ENCODE measurements around the gene OXGR1. TPM values are rescaled to one million over a fixed set of nuclear protein-coding genes. Genes with fewer than 3 reads are reported as not detected.

Gene OXGR1
- polyA plus RNA-seq, 1 experiment, result not detected

DNA sequence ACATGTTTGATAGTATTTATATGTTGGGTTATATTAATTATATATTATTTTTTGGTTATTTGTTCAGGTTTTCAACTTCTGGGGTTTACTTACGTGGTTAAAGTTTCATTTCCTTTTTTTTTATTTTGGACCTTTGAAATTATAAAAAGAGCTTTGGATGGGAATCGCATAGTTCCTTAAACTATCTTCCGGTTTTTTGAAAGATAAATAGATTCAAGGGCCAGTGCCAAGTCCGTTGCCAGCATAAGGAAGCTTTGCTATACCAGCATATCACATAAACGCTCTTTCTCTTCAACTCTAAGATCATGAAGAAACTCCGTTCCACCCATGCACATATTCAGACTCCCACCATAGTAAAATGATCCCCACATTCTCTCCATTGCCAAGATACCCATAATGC, 7.4 kb upstream of the OXGR1 start:
- CTCF ChIA-PET, result no interaction called here
- Histone ChIP-seq H3K27me3 (ENCODE audit: control insufficient read depth, insufficient read depth, low read length) (no peaks in the 10 kb centered on the region), H3K36me3 (ENCODE audit: control insufficient read depth, insufficient read depth, low read length) (no peaks in the 10 kb centered on the region), H3K4me3 (ENCODE audit: low read depth, low read length) (no peak overlapping the region)
- TF ChIP-seq, protein P1, sequence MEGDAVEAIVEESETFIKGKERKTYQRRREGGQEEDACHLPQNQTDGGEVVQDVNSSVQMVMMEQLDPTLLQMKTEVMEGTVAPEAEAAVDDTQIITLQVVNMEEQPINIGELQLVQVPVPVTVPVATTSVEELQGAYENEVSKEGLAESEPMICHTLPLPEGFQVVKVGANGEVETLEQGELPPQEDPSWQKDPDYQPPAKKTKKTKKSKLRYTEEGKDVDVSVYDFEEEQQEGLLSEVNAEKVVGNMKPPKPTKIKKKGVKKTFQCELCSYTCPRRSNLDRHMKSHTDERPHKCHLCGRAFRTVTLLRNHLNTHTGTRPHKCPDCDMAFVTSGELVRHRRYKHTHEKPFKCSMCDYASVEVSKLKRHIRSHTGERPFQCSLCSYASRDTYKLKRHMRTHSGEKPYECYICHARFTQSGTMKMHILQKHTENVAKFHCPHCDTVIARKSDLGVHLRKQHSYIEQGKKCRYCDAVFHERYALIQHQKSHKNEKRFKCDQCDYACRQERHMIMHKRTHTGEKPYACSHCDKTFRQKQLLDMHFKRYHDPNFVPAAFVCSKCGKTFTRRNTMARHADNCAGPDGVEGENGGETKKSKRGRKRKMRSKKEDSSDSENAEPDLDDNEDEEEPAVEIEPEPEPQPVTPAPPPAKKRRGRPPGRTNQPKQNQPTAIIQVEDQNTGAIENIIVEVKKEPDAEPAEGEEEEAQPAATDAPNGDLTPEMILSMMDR (IDR thresholded peaks at IDR 0.05; ENCODE audit: insufficient read depth, low read depth, low read length), result no peak
- no peak for DNase-seq (ENCODE audit: low read depth)
- POLR2A ChIA-PET, result no interaction called here

DNA sequence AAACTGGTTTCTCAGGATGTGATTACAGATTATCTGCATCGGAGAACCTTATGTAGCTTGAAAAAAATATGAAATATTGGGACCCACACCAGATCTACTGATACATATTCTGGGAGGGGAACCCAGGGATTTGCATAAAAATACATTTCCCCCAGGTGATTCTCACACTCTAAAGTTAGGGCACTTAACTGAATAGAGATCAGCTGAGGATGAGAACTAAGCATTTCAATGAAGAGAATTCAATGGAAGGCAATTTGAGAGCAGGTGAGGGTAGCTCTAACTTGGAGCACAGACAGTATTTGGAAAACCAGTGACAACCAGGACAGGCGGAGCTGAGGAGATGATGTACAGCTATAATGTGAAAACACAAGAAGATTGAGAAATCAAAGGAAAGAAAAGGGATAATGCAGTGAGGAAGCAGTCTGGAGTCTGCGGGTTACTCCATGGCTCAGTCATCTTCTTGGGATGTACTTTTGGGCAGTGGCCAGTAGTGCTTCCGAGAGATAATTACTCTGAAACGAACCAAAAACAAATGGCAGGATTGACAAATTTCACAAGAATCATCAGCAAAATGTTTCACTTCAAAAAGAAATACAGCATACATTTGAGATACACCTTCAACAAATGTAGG, 6.1 kb upstream of the OXGR1 start:
- CTCF ChIA-PET, result no interaction called here
- H3K36me3 ChIP-seq (ENCODE audit: control insufficient read depth, insufficient read depth, low read length), result no peaks in the 10 kb centered on the region
- H3K27me3 ChIP-seq (ENCODE audit: control insufficient read depth, insufficient read depth, low read length), result no peaks in the 10 kb centered on the region
- DNase-seq (ENCODE audit: low read depth), result no peak
- TF ChIP-seq, protein P1 (IDR thresholded peaks at IDR 0.05; ENCODE audit: insufficient read depth, low read depth, low read length), result no peak
- H3K4me3 ChIP-seq (ENCODE audit: low read depth, low read length), result no peak overlapping the region
- POLR2A ChIA-PET, result no interaction called here

DNA sequence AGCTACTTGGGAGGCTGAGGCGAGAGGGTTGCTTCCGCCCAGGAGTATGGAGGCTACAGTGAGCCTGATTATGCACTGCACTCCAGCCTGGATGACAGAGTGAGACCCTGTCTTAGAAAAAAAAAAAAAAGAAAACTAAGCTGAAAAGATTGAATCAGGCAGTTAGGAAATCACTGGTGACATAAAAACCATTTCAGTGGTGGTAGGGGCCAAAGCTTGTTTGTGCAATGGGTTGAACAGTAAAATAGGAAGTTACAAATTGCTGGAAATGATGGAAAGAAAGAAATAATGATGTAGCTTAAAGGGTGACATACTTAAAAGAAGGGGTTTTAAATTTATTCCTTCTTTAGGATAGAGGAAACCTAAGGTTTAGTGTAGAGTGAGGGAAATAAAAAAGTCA, 4.8 kb upstream of the OXGR1 start:
- TF ChIP-seq, protein P1 (IDR thresholded peaks at IDR 0.05; ENCODE audit: insufficient read depth, low read depth, low read length), result no peak
- Histone ChIP-seq H3K36me3 (ENCODE audit: control insufficient read depth, insufficient read depth, low read length) (no peaks in the 10 kb centered on the region), H3K27me3 (ENCODE audit: control insufficient read depth, insufficient read depth, low read length) (peaks cover 5% of the 10 kb centered on the region), H3K4me3 (ENCODE audit: low read depth, low read length) (no peak overlapping the region)
- no peak for DNase-seq (ENCODE audit: low read depth)
- POLR2A ChIA-PET, result no interaction called here
- CTCF ChIA-PET, result no interaction called here

DNA sequence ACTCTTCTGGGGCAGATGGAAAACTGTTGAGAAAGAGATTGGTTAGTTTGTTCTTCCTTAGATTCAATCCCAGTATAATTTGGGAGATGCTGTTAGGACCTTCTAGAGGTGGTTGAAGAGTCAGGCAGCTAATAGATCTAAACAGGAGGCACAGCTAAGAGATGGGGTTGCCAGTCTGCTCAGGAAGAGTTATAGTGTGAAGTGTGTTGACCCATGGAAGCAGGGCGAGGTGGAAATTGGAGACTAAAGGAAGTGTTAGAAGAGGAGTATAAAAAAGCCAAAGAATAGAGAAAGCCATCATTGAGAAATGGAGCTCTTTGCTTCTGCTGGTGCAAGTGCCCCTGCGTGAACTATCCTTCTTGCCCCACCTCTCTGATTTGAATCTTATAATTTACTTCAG, 3.8 kb upstream of the OXGR1 start:
- Histone ChIP-seq H3K4me3 (ENCODE audit: low read depth, low read length) (no peak overlapping the region), H3K36me3 (ENCODE audit: control insufficient read depth, insufficient read depth, low read length) (no peaks in the 10 kb centered on the region), H3K27me3 (ENCODE audit: control insufficient read depth, insufficient read depth, low read length) (peaks cover 8% of the 10 kb centered on the region)
- TF ChIP-seq, protein P1 (IDR thresholded peaks at IDR 0.05; ENCODE audit: insufficient read depth, low read depth, low read length), result no peak
- ChIA-PET CTCF (no interaction called here), POLR2A (no interaction called here)
- no peak for DNase-seq (ENCODE audit: low read depth)

DNA sequence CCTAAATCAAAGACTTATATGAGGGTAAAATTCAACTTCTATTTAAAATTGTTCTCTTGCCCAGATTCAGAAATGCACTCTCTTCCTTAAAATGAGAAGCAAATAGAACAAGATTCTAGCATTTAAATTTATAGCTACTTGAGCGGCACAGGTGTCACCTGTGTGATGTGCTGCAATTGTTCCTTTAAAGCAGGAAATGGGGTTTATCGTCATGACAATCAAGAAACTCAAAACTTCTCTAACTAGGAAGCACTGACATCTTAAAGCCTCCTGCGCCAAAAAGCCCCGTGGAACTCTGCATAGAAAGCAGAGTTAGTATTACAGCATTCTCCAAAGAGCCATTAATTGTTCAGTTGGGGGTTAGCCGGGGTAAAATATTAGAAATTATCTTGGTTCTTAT, 2.6 kb upstream of the OXGR1 start:
- CTCF ChIA-PET, result no interaction called here
- Histone ChIP-seq H3K4me3 (ENCODE audit: low read depth, low read length) (no peak overlapping the region), H3K27me3 (ENCODE audit: control insufficient read depth, insufficient read depth, low read length) (peaks cover 8% of the 10 kb centered on the region), H3K36me3 (ENCODE audit: control insufficient read depth, insufficient read depth, low read length) (no peaks in the 10 kb centered on the region)
- POLR2A ChIA-PET, result no interaction called here
- no peak for DNase-seq (ENCODE audit: low read depth)
- TF ChIP-seq, protein P1 (IDR thresholded peaks at IDR 0.05; ENCODE audit: insufficient read depth, low read depth, low read length), result no peak

Measured in BJ (cell line).